ENCODE measurements around the gene RPTOR. TPM values are rescaled to one million over a fixed set of nuclear protein-coding genes. Genes with fewer than 3 reads are reported as not detected.

Gene RPTOR
- total RNA-seq, 2 experiments from 2014 or later, result 88.9 to 91.8 TPM

DNA sequence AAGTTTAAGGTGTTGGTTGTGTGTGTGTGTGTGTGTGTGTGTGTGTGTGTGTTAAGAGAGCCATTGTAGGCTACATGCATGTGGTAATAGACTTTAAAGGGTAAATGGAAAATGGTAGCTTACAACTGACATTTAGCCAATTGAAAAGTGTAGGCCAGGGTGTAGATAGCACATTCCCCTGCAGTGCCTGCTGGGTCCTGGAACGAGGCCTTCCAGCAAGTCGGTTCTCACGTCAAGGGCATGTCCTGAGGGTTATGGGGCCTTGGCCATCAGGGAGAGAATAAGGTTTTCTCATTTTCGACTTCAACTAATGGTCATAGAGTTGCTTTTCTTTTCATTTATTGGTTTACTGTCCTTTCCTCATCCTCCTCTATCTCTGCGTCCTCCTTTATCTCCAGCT lies 65.1 kb downstream of the RPTOR start:
- no peak for DNase-seq
- no peak overlapping the region for H3K27ac Mint-ChIP-seq
- no peaks in the 10 kb centered on the region for H3K27me3 Mint-ChIP-seq
- no peaks in the 10 kb centered on the region for H3K9me3 Mint-ChIP-seq
- H3K36me3 Mint-ChIP-seq (ENCODE audit: low read depth), result peaks cover 3% of the 10 kb centered on the region
- peaks cover 49% of the 10 kb centered on the region for H3K4me1 Mint-ChIP-seq
- no peak overlapping the region for H3K4me3 Mint-ChIP-seq
- CTCF ChIA-PET, result interaction anchor here (1.0 to 1.2 kb wide), 2 partner anchors 11 to 34 kb away, joined by 3 read pairs; no protein-coding TSS in a partner anchor
- POLR2A ChIA-PET, result no interaction called here

DNA sequence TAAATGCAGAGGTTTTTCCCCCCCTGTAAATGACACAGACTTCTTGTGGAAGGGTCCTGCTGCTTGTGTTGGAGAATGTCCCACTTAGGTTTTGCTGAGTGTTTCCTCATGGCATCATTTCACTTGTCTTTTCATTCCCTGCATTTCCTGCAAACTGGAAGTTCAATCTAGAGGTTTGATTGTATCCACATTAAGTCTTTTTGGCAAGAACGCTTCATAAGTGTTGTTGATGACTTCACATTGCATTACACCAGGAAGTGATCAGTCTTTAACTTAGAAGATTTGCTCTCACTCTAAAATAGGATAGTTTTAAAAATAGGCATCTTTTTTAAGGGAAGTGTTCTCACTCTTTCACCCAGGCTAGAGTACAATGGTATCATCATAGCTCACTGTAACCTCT lies 67.2 kb downstream of the RPTOR start:
- H3K27ac Mint-ChIP-seq, result no peak overlapping the region
- peaks cover 36% of the 10 kb centered on the region for H3K4me1 Mint-ChIP-seq
- POLR2A ChIA-PET, result no interaction called here
- no peaks in the 10 kb centered on the region for H3K27me3 Mint-ChIP-seq
- DNase-seq, result no peak
- no peaks in the 10 kb centered on the region for H3K9me3 Mint-ChIP-seq
- H3K4me3 Mint-ChIP-seq, result no peak overlapping the region
- CTCF ChIA-PET, result no interaction called here
- H3K36me3 Mint-ChIP-seq (ENCODE audit: low read depth), result peaks cover 3% of the 10 kb centered on the region

DNA sequence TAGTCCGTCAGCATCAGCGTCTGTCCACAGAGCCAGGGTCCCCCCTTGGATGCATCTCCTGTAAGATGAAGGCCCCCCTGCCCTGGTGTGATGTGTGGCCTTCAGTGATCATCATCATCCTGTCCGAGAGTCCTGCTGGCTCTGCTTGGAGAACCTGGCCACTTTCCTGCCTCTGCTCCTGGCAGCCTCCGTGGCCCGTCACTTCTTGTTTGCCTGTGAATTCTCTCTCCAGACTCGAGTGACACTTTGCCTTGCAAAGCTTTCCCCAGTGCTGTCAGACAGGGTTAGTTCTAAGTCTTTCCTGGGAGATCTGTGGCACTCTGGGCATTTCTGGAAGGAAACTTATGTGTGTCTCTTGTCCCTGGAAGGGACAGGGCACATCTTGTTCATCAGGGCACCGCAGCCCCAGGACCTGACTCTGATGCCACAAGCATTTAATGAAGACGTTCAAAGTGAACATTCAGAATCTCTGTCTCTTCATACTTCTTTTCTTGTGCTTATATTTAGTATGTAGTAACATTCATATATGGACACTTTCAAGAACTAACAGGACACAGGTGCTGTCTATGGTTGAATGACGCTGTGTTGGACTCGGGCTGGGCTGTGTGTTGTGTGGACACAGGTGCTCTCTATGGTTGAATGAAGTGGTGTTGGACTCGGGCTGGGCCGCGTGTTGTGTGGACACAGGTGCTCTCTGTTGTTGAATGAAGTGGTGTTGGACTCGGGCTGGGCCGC lies 68.5 kb downstream of the RPTOR start:
- no peak for DNase-seq
- POLR2A ChIA-PET, result no interaction called here
- Mint-ChIP-seq H3K27me3 (no peaks in the 10 kb centered on the region), H3K9me3 (no peaks in the 10 kb centered on the region), H3K4me3 (no peak overlapping the region), H3K36me3 (ENCODE audit: low read depth) (peaks cover 3% of the 10 kb centered on the region), H3K27ac (no peak overlapping the region), H3K4me1 (peaks cover 38% of the 10 kb centered on the region)
- CTCF ChIA-PET, result no interaction called here

DNA sequence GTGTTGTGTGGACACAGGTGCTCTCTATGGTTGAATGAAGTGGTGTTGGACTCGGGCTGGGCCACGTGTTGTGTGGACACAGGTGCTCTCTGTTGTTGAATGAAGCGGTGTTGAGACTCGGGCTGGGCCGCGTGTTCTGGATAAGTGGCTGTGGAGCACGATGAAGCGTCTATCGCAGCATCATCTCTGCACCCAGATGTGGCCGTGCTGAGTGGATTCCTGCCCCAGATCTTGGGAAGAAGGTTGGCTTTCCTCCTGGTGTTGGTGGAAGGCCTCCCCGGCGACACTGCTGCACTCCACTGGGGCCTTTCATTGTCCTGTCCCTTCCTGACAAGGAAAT lies 69.1 kb downstream of the RPTOR start:
- no peaks in the 10 kb centered on the region for H3K9me3 Mint-ChIP-seq
- CTCF ChIA-PET, result no interaction called here
- POLR2A ChIA-PET, result no interaction called here
- DNase-seq, result no peak
- no peak overlapping the region for H3K27ac Mint-ChIP-seq
- peaks cover 41% of the 10 kb centered on the region for H3K4me1 Mint-ChIP-seq
- H3K36me3 Mint-ChIP-seq (ENCODE audit: low read depth), result peaks cover 1% of the 10 kb centered on the region
- H3K27me3 Mint-ChIP-seq, result no peaks in the 10 kb centered on the region
- no peak overlapping the region for H3K4me3 Mint-ChIP-seq

DNA sequence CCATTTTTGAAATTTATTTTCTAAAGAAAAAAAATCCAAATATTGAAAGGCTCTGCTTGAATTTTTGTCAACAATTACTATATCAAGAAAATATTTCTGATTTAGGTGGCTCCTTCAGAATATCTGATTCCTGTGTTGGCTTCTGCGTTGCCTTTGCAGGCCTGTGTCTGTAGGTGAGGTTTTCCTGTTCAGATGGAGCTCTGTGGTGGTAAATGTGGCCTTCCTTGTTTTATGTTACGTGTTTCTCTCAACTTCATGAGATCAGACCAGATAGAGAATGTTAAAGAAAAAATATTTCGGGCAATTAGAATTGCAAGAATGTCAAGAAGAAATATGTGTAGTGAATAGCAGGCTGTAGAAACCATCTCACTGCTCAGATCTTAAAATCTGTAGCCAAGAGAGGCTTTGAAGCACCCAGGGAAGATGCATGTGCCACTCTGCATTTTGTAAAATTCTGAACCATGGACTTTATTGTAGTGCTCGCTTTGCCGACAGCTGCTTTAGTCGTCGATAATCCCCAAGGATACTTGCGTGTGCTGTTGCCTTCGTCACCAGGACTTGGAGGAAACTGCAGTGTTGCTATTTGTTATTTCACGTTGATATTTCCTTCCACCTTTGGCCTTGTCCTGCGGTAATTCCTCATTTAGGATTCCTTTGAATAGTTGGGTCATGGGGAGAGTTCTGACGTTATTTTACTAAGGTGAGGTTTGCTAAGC lies 69.9 kb downstream of the RPTOR start:
- peaks cover 41% of the 10 kb centered on the region for H3K4me1 Mint-ChIP-seq
- H3K36me3 Mint-ChIP-seq (ENCODE audit: low read depth), result no peaks in the 10 kb centered on the region
- no peak overlapping the region for H3K27ac Mint-ChIP-seq
- ChIA-PET POLR2A (no interaction called here), CTCF (interaction anchor here (1.0 kb wide), 1 partner anchor 9 kb away, joined by 4 read pairs; no protein-coding TSS in a partner anchor)
- H3K9me3 Mint-ChIP-seq, result no peaks in the 10 kb centered on the region
- H3K27me3 Mint-ChIP-seq, result no peaks in the 10 kb centered on the region
- no peak overlapping the region for H3K4me3 Mint-ChIP-seq
- no peak for DNase-seq

DNA sequence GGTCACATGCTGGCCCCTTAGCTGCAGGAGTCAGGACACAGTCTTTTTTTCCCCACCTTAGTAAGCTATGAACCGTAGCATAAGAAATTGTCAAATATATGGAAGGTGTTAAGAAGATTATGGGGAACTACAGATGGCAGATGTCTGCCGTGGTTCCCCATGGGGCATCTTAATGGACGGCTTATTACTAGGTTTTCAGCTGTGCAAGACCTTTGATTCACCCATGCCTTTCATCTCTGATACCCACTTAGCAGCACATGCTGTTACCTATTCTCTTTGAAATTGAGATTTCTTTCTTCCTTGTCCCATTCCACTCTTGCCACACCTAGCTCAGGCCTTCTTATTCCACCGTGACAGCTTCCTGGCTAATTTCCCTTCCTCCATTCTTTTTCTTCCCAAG lies 70.7 kb downstream of the RPTOR start:
- Mint-ChIP-seq H3K4me3 (no peak overlapping the region), H3K27ac (no peak overlapping the region), H3K4me1 (peaks cover 39% of the 10 kb centered on the region), H3K36me3 (ENCODE audit: low read depth) (no peaks in the 10 kb centered on the region), H3K9me3 (no peaks in the 10 kb centered on the region), H3K27me3 (no peaks in the 10 kb centered on the region)
- ChIA-PET CTCF (interaction anchor here (1.0 kb wide), 1 partner anchor 10 kb away, joined by 4 read pairs; no protein-coding TSS in a partner anchor), POLR2A (no interaction called here)
- no peak for DNase-seq

DNA sequence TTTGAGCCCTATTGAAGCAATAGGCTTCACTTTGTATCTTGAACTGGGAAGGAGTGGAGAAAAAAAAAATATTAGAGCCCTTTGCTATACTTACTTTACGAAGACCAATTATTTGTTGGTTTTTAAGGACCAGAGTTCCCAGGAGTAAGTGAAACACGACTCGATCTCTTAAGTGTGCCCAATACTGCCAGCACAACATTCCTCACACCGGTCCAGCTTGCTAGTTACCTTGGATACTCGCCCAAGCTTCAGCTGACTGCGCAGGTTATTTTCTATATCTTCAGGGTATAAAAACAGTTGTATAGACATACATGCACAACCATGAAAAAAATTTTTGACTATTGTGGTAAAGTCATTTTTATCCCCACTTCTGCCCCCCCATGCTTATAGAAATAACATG lies 72.1 kb downstream of the RPTOR start:
- Mint-ChIP-seq H3K27ac (no peak overlapping the region), H3K36me3 (ENCODE audit: low read depth) (peaks cover 5% of the 10 kb centered on the region), H3K27me3 (no peaks in the 10 kb centered on the region), H3K4me1 (peaks cover 45% of the 10 kb centered on the region), H3K4me3 (no peak overlapping the region), H3K9me3 (no peaks in the 10 kb centered on the region)
- CTCF ChIA-PET, result no interaction called here
- POLR2A ChIA-PET, result no interaction called here
- DNase-seq, result no peak

DNA sequence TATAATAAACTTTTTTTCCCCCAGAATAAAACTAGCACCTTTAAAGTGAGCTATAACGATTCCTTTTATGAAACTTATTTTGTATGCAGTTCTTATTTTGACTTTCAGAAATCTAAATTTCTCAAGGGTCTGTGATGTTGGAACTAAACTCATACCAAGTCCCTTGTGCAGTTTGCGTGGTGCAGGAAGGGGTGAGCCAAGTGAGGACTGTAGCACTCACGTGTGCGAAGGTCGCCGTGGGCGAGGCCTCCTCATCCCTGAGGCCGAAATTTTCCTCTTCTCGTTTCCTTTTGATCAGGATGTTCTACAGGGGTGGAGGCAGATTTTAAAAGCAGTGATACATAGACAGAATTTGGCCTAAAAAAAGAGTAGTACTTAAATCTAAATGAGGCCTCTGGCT lies 73.7 kb downstream of the RPTOR start:
- H3K27me3 Mint-ChIP-seq, result no peaks in the 10 kb centered on the region
- no peak for DNase-seq
- peaks cover 5% of the 10 kb centered on the region for H3K36me3 Mint-ChIP-seq (ENCODE audit: low read depth)
- ChIA-PET POLR2A (interaction anchor here (1.1 to 1.2 kb wide), 2 partner anchors 13 kb away, joined by 3 read pairs; no protein-coding TSS in a partner anchor), CTCF (interaction anchor here (2.2 kb wide), 1 partner anchor 42 kb away, joined by 7 read pairs; no protein-coding TSS in a partner anchor)
- H3K27ac Mint-ChIP-seq, result no peak overlapping the region
- H3K4me1 Mint-ChIP-seq, result peaks cover 55% of the 10 kb centered on the region
- no peaks in the 10 kb centered on the region for H3K9me3 Mint-ChIP-seq
- no peak overlapping the region for H3K4me3 Mint-ChIP-seq

DNA sequence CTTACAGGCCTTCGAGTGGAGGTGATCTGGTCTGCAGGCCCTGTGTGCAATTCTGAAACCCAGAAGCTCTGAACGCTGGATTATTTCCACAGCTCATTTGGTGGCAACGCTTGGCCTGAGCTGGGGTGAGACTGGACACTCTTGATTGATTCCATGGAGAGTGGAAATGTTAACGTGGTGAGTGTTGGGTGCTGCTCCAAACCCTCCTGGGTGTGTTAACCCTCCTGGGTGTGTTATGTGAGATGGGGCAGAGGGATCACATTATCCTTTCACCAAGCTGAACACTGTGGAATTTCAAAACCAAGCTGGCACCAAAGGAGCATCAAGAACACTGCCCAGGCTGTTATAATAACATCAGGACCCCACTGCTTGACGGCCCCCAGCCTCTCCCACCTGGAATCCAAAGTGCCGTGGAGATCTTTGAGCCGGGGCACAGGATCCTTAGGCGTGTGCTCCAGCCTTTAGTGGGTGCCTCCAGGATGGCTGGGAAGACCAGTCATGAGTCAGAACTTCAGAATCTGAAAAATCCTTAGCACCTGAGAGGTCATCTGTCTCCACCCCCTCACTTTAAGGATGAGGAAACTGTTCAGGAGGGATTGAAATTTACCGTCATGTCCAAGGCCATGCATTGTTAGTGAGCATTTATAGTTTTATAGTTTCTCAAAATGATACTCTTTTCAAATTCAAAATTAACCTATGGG lies 75.0 kb downstream of the RPTOR start:
- no peak overlapping the region for H3K4me3 Mint-ChIP-seq
- H3K4me1 Mint-ChIP-seq, result peaks cover 49% of the 10 kb centered on the region
- peaks cover 5% of the 10 kb centered on the region for H3K36me3 Mint-ChIP-seq (ENCODE audit: low read depth)
- H3K27ac Mint-ChIP-seq, result no peak overlapping the region
- no peaks in the 10 kb centered on the region for H3K27me3 Mint-ChIP-seq
- no peak for DNase-seq
- POLR2A ChIA-PET, result interaction anchor here (1.0 to 1.1 kb wide), 2 partner anchors 13 to 14 kb away, joined by 3 to 5 read pairs; no protein-coding TSS in a partner anchor
- CTCF ChIA-PET, result interaction anchor here (2.2 kb wide), 1 partner anchor 44 kb away, joined by 7 read pairs; no protein-coding TSS in a partner anchor
- no peaks in the 10 kb centered on the region for H3K9me3 Mint-ChIP-seq

DNA sequence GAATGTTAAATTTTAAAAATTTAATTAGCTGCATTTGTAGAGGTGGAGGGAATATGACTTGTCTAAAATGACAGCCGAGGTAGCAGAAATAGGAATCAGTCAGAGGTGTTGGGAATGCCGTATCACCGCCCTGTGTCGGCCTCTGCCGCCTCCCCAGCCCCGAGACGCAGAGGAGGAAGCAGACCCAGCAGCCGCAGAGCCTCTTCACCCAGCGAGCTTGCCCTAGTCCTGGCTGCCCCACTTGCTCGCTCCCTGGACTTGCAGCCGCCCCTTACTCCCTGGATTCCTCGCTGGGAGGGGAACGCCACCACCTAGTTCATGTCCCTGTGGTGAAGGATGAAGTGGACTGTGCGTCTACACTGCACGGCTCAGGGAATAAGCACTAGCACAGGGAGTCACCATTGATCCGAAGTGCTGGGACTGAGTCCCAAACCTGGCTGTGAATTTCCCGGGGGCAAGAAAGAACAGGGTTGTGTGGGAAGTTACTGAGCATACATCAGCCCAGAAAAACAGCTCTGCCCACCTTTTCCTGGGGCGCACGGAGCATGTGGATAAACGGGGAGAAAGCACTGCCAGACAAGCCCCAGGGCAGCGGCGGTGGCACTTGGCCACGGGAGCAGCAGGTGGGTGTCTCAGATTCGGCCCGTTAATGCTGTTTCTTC lies 76.8 kb downstream of the RPTOR start:
- Mint-ChIP-seq H3K27me3 (no peaks in the 10 kb centered on the region), H3K4me3 (no peak overlapping the region), H3K4me1 (peaks cover 44% of the 10 kb centered on the region), H3K27ac (peak overlapping the region; percentile 61), H3K9me3 (no peaks in the 10 kb centered on the region), H3K36me3 (ENCODE audit: low read depth) (peaks cover 9% of the 10 kb centered on the region)
- ChIA-PET POLR2A (interaction anchor here (1.2 kb wide), 1 partner anchor 317 kb away, joined by 3 read pairs; no protein-coding TSS in a partner anchor), CTCF (interaction anchor here (0.8 to 1.5 kb wide), 2 partner anchors 11 to 30 kb away, joined by 3 to 5 read pairs; no protein-coding TSS in a partner anchor)
- DNase-seq, result no peak

DNA sequence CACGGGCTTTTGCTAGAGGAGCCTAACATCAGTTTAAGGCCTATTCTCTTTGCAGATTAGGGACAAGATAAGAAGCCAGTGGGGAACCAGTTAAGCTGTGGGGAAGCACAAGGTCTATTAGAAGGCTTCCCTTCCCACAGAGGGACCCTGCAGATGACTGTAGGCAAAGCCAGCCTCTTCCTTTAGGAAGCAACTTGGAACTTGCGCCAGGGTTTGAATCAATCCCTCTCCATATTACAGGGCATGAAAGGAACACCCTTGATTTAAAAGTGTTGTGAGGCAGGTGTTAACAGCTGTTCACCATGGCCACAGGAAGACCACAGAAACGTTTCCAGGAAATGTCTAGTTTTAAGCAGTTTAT lies 77.3 kb downstream of the RPTOR start:
- CTCF ChIA-PET, result interaction anchor here (1.5 kb wide), 1 partner anchor 30 kb away, joined by 5 read pairs; no protein-coding TSS in a partner anchor
- peak; percentile 36 for DNase-seq
- peaks cover 12% of the 10 kb centered on the region for H3K36me3 Mint-ChIP-seq (ENCODE audit: low read depth)
- peaks cover 44% of the 10 kb centered on the region for H3K4me1 Mint-ChIP-seq
- H3K9me3 Mint-ChIP-seq, result no peaks in the 10 kb centered on the region
- no peak overlapping the region for H3K4me3 Mint-ChIP-seq
- H3K27ac Mint-ChIP-seq, result peak overlapping the region; percentile 61
- no peaks in the 10 kb centered on the region for H3K27me3 Mint-ChIP-seq
- POLR2A ChIA-PET, result interaction anchor here (1.2 kb wide), 1 partner anchor 316 kb away, joined by 3 read pairs; no protein-coding TSS in a partner anchor

DNA sequence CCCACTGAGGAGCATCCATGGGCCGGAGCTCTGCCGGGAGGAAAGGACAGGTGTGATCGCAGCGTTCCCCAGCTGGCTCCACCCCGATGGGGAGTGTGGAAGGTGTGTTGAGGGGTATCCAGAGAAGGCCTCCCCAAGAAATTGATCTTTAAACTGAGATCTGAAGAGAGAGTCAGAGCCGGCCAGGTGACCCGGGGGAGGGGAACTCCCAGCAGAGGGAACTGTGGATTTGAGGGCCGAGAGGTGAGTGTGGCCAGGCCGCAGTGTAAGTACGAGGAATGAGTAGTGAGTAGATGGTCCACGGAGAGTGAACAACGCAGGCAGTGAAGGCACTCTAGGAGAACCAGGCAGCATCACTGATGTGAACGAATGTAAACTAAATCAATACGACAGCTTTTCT lies 80.2 kb downstream of the RPTOR start:
- Mint-ChIP-seq H3K27ac (no peak overlapping the region), H3K9me3 (no peaks in the 10 kb centered on the region), H3K36me3 (ENCODE audit: low read depth) (peaks cover 18% of the 10 kb centered on the region), H3K4me3 (no peak overlapping the region), H3K27me3 (no peaks in the 10 kb centered on the region), H3K4me1 (peaks cover 30% of the 10 kb centered on the region)
- ChIA-PET POLR2A (no interaction called here), CTCF (no interaction called here)
- DNase-seq, result no peak

DNA sequence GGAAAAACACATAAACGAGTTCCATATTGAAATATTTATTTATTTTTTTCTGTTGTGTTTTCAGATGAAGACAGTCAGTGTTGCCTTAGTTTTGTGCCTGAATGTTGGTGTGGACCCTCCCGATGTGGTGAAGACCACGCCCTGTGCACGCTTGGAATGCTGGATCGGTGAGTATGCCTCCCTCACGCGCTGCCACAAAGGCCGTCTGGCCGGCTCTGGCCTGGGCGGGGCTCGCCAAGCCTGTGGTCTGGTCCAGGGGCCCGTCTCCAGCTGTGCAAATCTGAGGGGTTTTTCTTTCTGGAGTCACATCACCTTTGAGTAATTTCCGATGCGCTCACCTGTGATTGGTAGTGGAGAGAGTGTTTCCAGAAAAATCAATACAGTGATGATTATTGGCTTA lies 81.0 kb downstream of the RPTOR start:
- H3K9me3 Mint-ChIP-seq, result no peaks in the 10 kb centered on the region
- no peak for DNase-seq
- H3K36me3 Mint-ChIP-seq (ENCODE audit: low read depth), result peaks cover 18% of the 10 kb centered on the region
- no peak overlapping the region for H3K27ac Mint-ChIP-seq
- H3K27me3 Mint-ChIP-seq, result no peaks in the 10 kb centered on the region
- ChIA-PET CTCF (no interaction called here), POLR2A (no interaction called here)
- H3K4me1 Mint-ChIP-seq, result peaks cover 25% of the 10 kb centered on the region
- H3K4me3 Mint-ChIP-seq, result no peak overlapping the region

Data from activated CD4-positive, alpha-beta memory T cell treated with anti-CD3 and anti-CD28 coated beads, Interleukin-2, amount 10 ng/mL, durations not matched to agents 7 days and 5 days (primary cell).